GM19025 (cell line): ENCODE data around the gene MAPK14.

ENCODE experiments used
- ATAC-seq: cut with Tn5 transposase; IDR thresholded peaks from one replicate; pipeline ENCODE4 v1.9.1; 2021; ENCODE audit warnings: mild to moderate bottlenecking, low read depth, moderate library complexity; ENCODE audit not compliant: unreplicated experiment

Gene MAPK14

DNA sequence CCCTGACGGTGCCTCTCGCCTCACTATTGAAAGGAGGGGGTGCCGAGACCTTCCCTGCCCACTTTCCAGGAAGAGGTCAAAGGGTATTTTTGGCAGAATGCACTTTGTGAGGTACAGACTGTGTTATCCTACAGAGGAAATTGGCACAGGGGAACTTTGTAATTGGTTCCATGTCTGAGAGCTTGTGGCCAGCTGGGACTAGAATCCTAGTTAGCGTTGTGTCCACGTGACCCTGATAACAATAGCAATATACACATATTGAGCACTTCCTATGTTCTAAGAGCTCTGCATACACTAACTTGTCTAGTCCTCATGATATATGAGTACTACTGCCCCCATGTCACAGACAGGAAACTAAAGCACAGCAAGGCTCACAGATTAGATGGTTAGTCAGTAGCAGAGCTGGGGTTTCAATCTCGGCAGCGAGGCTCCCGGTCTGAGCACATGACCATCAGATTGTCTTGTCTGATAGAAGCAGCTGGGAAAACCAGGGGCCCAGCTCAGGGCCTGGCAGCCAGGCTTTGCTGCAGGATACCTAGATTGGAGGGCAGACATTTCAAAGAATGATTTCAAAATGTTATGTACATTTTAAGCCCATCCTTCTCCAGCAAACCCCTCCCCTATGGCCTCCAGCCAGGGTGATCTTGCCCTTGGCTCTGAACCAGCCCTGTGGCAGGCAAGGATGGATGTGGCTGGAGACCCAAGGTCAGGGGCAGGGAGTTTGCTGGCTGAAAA is 104.1 kb downstream of the MAPK14 start:
- peak; percentile 86 for ATAC-seq

DNA sequence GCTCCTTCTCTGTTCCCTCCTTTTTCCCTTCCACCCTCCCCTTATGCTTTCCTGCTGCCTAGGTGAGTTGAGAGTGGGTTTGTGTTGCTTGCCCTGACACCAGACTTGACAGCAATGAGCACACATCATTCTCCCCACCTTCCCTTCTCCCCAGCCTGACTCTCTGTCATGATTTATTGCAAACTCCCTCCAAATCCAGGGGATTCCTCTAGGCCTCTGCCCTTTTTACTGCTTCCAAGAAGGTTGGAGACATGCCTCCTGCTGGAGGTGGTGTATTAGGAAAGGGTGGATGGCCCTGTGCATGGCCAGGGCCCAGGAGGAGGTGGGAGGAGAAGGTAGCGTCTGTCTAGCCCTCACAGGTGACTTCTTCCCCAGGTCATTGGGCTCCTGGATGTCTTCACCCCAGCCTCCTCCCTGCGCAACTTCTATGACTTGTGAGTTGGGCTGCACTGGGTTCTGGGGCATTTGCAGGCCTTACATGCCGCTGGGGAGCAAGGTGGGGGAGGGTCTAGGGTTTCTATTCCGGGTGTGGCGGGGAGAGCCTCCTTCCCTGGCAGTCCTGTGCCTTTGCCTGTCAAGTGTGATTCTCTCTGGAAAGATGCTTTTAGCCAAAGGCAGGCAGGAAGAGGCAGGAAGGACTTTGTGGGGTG is 104.8 kb downstream of the MAPK14 start:
- no peak for ATAC-seq

DNA sequence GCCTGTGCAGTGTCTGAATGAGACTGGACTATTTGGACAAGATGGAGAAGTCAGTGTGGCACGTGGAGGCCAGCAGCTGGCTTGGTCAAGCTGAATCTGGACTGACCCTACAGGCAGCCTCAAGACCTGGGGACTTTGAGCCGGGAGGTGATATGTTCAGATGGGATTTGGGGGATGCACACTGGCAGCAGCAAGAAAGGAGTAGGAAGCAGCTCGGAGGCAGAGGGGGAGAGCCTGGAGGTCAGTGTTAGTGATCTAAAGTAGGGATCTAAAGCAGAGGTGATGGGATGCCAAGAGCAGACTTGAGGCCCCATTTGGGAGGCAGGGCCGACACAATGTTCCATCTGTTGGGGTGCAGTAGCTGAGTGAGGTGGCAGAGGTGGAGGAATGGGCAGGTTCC is 105.5 kb downstream of the MAPK14 start:
- no peak for ATAC-seq

DNA sequence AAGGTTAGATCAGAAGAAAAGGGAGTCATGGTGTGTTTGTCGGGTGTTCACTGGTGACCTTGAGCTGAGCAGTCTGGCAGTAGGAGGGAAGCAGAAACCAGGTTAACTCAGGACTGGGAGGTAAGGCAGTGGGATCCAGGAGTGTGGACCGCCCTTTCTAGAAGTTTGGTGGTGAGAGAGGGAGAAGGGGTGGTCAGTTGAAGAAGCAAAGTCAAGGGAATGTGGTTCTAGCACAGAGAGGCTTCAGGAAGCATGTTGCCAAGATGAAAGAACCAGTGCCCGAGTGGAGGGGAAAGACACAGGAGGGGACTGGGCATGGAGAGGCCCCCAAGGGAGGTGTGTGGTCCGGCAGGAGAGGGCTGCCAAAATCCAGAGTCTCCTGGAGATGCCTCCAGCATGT is 106.3 kb downstream of the MAPK14 start:
- no peak for ATAC-seq

DNA sequence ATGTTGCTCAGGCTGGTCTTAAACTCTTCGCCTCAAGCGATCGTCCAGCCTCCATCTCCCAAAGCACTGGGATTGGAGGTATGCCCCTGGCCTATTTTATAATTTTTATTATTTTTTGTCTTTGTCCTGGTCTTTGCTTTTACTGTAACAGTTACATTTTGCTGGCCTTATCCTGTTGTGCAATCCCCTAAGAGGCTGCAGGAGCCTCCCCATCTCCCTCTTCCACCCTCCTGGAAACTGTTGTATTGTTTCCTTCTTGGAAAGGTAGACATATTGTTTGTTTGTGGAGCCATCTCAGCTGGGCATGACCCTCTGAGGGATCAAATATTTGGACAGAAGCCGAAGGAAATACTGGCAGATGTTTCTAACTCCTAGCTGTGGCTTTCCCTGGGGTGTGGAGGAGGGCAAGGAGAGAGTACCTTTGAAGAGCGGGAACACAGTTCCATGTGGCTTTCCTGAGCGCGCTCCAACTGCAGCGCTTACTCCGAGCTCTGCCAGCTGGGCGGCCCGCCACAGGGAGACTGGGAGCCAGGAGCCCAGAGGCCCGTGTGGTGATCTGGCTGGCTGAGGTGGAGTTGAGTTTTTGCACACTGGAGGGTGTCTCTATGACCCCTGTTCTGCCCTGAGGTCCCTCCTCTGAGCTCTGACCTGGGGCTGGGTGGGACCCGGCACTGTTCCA is 107.6 kb downstream of the MAPK14 start:
- ATAC-seq = no peak

DNA sequence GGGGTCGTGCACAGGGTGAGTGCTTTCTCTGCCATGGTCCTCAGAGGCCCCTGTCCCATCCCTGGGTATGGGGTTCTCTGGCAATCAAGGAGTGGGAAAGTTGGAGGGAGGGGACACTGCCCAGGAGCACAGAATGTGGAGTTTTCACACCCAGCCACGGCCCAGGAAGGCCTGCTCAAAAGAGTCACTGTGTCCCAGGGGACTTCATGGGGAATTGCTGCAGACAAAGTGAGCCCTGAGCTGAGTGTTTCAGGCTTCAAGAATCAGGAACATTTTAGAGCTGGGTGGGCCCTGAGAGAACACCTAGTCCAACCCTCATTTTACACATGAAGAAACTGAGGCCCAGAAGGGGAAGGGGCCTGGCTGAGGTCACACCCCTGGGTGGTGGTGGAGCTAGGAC is 108.4 kb downstream of the MAPK14 start:
- no peak for ATAC-seq

DNA sequence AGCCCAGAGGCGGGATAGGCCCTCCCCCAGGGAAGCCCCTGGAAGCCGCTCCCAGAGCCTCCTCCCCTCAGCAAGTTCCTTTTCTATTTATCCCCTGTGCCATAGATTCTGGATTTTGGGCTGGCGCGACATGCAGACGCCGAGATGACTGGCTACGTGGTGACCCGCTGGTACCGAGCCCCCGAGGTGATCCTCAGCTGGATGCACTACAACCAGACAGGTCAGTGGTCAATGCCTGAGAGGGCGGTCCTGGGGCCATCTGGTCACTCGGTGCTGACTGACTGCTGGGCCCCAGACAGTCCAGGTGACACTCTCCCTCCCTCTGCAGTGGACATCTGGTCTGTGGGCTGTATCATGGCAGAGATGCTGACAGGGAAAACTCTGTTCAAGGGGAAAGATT is 108.9 kb downstream of the MAPK14 start:
- ATAC-seq = no peak

DNA sequence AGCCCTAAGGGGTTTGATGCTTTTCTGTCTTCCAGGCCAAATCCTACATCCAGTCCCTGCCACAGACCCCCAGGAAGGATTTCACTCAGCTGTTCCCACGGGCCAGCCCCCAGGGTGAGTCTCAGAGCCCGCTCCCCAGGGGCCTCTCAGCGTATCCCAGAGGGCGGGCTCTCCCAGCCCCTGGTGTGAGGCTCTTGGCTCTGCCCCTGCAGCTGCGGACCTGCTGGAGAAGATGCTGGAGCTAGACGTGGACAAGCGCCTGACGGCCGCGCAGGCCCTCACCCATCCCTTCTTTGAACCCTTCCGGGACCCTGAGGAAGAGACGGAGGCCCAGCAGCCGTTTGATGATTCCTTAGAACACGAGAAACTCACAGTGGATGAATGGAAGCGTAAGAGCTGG is 111.1 kb downstream of the MAPK14 start:
- no peak for ATAC-seq

DNA sequence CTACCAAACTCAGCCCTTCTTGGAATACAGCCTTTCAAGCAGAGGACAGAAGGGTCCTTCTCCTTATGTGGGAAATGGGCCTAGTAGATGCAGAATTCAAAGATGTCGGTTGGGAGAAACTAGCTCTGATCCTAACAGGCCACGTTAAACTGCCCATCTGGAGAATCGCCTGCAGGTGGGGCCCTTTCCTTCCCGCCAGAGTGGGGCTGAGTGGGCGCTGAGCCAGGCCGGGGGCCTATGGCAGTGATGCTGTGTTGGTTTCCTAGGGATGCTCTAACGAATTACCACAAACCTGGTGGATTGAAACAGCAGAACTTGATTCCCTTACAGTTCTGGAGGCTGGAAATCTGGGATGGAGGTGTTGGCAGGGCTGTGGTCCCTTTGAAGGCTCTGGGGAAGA is 111.8 kb downstream of the MAPK14 start:
- no peak for ATAC-seq

DNA sequence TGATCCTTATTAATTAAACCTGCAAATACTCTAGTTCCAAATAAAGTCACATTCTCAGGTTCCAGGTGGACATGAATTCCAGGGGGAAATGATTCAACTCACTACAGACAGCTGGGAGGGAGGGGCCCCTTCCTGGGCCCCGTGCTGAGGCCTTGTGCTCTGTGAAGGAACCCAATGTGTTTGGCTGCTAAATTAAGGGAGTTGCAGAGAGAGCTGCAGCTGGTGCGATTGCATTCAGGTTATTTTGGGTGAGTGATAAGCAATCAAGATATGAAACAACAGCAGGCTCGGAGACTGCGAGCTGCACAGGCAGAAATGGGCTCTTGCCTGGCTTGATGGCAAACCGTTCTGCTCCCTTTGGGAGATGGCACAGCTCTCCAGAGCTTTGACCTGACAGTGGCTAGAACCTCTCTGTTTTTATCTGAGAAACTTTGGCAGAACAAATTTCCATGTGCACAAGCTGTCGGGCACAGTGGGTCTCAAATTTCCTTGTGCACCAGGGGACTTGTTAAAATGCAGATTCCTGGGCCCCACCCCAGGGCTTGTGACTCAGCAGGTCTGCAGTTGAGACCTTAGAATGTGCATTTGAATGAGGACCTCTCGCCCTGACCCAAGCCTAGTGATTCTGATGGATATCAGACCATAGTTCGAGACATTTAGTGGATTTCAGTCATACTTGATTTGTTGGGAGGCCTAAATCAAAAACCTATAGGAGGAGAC is 112.5 kb downstream of the MAPK14 start:
- no peak for ATAC-seq

DNA sequence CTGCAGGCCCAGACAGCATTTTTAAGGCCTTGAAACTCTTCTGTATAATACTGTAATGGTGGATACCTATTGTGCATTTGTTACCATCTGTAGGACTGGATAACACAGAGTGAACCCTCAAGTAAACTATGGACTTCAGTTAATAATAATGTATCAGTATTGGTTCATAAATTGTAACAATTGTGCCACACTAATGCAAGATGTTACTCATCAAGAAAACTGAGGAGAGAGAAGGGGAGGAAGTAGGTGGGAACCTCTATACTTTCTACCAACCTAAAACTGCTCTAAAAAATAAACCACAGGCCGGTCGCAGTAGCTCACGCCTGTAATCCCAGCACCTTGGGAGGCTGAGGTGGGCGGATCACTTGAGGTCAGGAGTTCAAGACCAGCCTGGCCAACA is 113.5 kb downstream of the MAPK14 start:
- no peak for ATAC-seq

DNA sequence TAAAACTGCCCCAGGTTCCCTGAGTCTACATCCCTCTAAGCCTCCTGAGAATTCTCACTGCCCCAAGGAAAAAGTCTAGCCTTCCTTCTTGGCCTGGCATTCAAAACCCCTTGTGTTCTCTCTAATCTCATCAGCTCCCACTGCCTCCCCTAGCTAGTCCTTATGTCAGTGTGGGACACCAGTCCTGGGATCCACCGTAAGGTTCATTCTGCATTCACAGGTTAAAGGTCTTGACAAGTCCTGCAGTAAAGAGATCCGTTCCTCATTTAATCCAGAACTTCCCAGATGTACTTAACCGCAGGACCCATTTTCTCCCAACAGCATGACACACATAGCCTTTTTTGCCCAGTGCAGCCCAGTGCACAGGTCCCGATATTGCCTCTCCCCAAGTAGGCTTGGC is 114.4 kb downstream of the MAPK14 start:
- no peak for ATAC-seq

DNA sequence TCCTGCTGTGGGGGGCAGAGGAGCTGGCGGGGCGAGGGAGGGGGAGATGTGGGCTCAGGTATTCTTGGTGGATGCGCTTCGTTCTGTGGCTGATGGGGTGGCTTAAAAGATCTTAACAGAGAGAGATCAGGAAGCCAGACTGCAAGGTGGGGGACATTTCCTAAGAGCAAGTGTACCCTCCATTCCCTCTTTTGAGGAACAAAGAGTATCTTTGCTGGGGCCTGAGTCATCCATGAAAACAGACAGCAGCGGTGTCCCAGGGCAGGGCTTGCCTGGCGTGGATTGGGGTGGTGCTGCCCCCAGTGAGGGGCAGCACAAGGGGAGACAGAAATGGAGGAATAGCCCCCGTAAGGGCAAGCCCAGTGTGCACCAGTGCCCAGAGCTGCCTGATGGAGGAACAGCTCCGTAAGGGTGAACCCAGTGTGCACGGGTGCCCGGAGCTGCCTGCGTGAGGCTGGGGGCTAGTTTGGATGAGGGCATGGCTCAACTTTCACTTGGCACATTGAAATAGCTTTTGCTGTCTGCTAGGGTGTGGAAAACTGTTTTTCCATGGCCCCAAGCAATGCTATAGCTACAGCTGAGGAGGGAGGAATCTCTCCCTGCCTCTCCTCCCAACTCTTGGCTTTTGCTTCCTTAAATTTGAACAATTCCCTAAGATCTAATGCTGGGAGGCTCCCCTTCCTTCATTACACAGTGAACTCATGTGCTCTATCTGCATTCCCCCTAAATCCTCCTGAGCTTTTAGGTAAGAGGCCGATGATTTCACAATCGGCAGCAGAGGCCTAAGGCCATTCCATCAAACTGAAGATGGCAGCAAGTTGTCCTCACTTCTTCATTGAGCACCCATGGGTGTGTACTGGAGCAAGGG is 115.6 kb downstream of the MAPK14 start:
- ATAC-seq = no peak

DNA sequence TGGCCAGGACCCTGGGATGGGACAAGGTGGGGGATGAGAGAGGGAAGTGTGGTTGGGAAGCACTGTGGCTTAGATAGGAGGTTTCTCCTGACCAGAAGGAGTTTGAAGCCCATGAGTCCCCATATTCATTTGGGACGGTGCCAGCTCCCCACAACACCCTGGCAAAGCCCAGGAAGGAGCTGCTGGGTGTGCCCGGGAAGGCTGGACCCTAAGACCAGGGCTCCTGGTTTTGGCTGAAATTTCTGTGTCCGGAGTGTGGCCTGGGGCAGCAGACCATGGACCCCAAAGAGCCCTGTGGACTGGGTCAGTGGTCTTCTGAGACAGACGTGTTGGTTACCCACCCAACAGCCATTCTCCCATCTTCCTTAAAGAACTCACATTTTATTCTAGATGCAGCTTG is 117.9 kb downstream of the MAPK14 start:
- ATAC-seq = no peak

DNA sequence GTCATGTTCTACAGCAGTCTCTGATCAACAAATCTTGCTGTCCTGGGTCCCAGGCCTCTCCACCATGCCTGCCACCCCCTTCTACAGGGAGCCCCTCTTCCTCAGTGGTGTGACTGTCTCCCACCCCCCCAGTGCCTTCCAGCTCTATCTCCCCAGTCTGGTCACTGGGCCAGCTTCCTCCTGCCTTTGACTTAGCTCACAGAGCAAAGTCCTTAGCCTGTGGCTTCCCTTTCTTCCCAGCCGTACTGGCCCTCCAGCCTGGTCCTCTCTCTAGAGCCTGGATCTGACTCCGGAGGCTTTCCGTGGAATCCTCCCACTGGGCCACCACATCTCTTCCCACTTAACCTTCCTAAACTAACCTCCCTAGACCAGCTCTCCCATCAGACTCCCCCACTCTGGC is 119.7 kb downstream of the MAPK14 start:
- ATAC-seq = no peak

DNA sequence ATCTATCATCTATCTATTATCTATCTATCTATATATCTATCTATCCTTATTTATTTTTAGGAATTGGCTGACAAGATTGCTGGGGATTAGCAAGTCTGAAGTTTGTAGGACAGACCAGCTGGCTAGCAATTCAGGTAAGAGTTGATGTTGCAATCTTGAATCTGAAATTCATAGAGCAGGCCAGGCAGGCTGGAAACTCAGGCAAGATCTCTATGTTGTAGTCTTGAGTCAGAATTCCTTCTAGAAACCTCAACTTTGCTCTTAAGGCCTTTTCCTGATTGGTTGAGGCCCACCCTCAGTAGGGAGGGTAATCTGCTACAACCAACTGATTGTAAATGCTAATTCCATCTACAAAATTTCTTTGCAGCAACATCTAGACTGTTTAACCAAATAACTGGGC is 121.9 kb downstream of the MAPK14 start:
- no peak for ATAC-seq

DNA sequence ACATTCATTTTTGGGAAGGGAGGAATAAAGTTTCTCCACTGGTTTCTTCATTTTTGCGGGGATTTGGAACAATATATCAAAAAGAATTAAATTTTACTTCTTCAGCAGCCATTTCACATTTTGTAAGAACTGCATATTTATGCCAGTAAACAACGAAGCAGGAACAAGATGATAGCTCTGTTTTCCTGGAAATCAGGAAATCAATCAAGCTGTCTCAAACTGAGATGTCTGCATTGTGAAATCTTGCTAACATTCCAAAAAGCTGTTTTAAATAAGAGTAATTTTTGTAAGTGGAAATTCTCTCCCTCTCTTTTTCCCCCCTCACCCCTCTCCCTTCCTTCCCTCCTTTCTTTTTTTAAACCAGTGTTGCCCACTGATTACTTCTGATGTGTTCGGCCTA is 122.7 kb downstream of the MAPK14 start:
- no peak for ATAC-seq

DNA sequence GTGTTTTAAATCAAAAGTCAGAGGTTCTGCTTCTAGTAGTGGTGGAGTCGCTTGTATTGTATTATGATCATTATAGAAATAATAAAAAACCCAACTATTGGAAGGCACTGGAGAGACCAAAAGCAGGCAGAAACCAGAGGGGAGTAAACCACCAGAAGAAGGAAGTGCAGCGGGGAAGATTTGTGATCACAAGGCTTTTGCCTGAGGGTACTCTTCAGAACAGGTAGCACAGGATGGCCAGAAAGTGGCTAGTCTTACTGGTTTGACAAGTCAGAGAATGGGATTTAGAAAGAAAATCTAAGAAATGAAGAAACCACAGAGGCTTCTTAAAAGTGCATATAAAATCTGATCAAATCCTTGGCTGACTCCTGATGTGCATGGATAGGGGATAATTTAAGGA is 126.7 kb downstream of the MAPK14 start:
- no peak for ATAC-seq

DNA sequence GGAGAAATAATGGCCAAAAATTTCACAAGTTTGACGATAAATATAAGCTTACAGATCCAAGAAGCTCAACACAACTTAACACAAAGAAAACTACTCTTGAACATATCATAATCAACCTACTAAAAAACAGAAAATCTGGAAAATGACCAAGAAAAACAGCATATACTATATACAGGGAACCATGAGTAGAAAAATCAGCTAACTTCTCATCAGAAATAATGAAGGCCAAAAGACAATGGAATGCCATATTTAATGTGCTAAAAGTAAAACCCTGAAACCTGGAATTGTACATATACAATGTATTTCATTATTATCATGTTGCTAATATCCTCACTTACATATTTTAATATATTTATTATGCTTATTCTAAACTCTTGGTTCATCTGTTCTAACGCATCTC is 128.1 kb downstream of the MAPK14 start:
- ATAC-seq = no peak

DNA sequence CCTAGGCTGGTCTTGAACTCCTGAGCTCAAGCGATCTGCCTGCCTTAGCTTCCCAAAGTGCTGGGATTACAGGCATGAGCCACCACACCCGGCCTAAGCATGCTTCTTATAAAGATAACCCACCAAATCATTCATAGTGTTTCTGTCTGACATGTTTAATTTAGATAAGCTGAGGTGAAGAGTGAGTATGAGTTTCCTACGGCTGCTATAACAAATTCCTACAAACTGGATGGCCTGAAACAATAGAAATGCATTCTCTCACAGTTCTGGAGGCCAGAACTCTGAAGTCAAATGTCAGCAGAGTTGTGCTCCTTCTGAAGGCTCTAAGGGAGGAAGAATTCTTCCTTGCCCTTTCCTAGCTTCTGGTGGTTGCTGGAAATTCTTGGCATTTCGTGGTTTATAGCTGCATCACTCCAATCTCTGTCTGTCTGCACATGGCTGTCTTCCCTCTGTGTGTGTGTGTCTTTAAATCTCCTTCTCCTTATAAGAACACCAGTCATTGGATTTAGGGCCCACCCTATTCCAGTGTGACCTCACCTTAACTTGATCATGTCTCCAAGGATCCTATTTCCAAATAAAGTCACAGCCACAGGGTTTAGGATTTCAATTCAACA is 132.6 kb downstream of the MAPK14 start:
- no peak for ATAC-seq
